HepG2 (cell line): Measurements from ENCODE around the gene PDZRN4. TPM values are rescaled to one million over a fixed set of nuclear protein-coding genes. Genes with fewer than 3 reads are reported as not detected.

Source experiments
- ATAC-seq: fragments of 200-7000 bp; cut with Tn5 transposase; 3 replicates; pipeline ENCODE4 v1.9.1; 2020; ENCODE audit warnings: mild to moderate bottlenecking, moderate library complexity
- BruUV-seq: library from RNA; stranded (reverse); fragments of 400-500 nt; replicated peaks from 2 replicates; lab custom pipeline; 2021; lab: Mats Ljungman, UMichigan
- CTCF ChIA-PET: fragments of 300-600 bp; formaldehyde crosslinking; extraction: SDS; loops from one replicate; lab custom pipeline; 2021; ENCODE audit warnings: low total read pairs, inconsistent platforms, low intra/inter-chr PET ratio; lab: Yijun Ruan, JAX
- POLR2A ChIA-PET: fragments of 350-600 bp; sonication (Branson Sonifier 250); formaldehyde crosslinking; loops from one replicate; lab custom pipeline; 2020; ENCODE audit warnings: antibody characterized with exemption, inconsistent platforms; lab: Yijun Ruan, JAX
- DNase-seq: peaks from one replicate; pipeline ENCODE4 v3.0.0-alpha.2; 2015; ENCODE audit warnings: low spot score
- FAIRE-seq: peaks from 3 replicates; lab custom pipeline; 2011; peaks lifted over from hg19 to GRCh38; lab: Jason Lieb, UNC
- H2AFZ ChIP-seq: one replicate; pipeline ENCODE4 v1.6.1; 2011; ENCODE audit warnings: low read length, inconsistent platforms
- H3K27ac ChIP-seq: fragments of 300-600 bp; 3 replicates; pipeline ENCODE4 v1.8.0; 2011; ENCODE audit warnings: mixed run types, mild to moderate bottlenecking, mixed read lengths, low read length, inconsistent platforms; ENCODE audit not compliant: insufficient read depth; ENCODE audit errors: extremely low read length
- H3K27me3 ChIP-seq, 2 experiments: fragments of 200-600 bp in 1 of 2; 2 replicates in 1 of 2; 3 replicates in 1 of 2; pipeline versions ENCODE4 v1.6.0 to v1.8.0; 2011; ENCODE audit warnings: low read length in 2 of 2, mild to moderate bottlenecking in 2 of 2, moderate library complexity in 2 of 2, inconsistent platforms in 1 of 2; ENCODE audit not compliant: insufficient read depth in 2 of 2, control insufficient read depth in 1 of 2
- H3K36me3 ChIP-seq, 2 experiments: fragments of 200-600 bp in 1 of 2; replicated peaks in 1 of 2; 2 replicates in 1 of 2; 3 replicates in 1 of 2; pipeline versions ENCODE4 v1.5.1 to v1.8.0; 2011; ENCODE audit warnings: low read length in 2 of 2, inconsistent platforms in 1 of 2; ENCODE audit not compliant: insufficient read depth in 2 of 2, control insufficient read depth in 1 of 2
- H3K4me1 ChIP-seq: 2 replicates; pipeline ENCODE4 v1.5.1; 2012; ENCODE audit warnings: low read length, inconsistent platforms; ENCODE audit not compliant: insufficient read depth
- H3K4me2 ChIP-seq: 2 replicates; pipeline ENCODE4 v1.6.0; 2011; ENCODE audit warnings: low read depth, low read length, inconsistent platforms
- H3K4me3 ChIP-seq, 3 experiments: fragments of 200-600 bp in 1 of 3; sonication (generic), shearing (Covaris generic) in 1 of 3; replicated peaks in 1 of 3; 2 replicates each; pipeline ENCODE4 v1.5.1; 2011 to 2016; ENCODE audit warnings: low read length in 3 of 3, inconsistent platforms in 2 of 3, low read depth in 2 of 3, mild to moderate bottlenecking in 2 of 3, control low read depth in 1 of 3, mixed read lengths in 1 of 3; ENCODE audit not compliant: insufficient read depth in 1 of 3
- H3K79me2 ChIP-seq: one replicate; pipeline ENCODE4 v1.6.1; 2011; ENCODE audit warnings: low read length, inconsistent platforms; ENCODE audit not compliant: insufficient read depth
- H3K9ac ChIP-seq: 2 replicates; pipeline ENCODE4 v1.6.0; 2011; ENCODE audit warnings: mild to moderate bottlenecking, low read depth, low read length, inconsistent platforms; ENCODE audit not compliant: insufficient read depth
- H3K9me3 ChIP-seq: 2 replicates; pipeline ENCODE4 v1.5.1; 2012; ENCODE audit warnings: mild to moderate bottlenecking, low read length
- H4K20me1 ChIP-seq: 2 replicates; pipeline ENCODE4 v1.6.0; 2011; ENCODE audit warnings: inconsistent platforms, mild to moderate bottlenecking, low read length, moderate library complexity; ENCODE audit not compliant: insufficient read depth
- AKAP8 ChIP-seq: sonication (generic); formaldehyde crosslinking; IDR thresholded peaks from 2 replicates; pipeline ENCODE4 v1.5.1; 2020; ENCODE audit warnings: mild to moderate bottlenecking, missing genetic modification reagents
- ARHGAP35 ChIP-seq: sonication (generic); formaldehyde crosslinking; IDR thresholded peaks from 2 replicates; pipeline ENCODE4 v1.9.0; 2022; ENCODE audit warnings: mild to moderate bottlenecking, inconsistent platforms, moderate library complexity, missing genetic modification reagents, borderline replicate concordance
- ATAD3A ChIP-seq: sonication (generic); formaldehyde crosslinking; IDR thresholded peaks from 2 replicates; pipeline ENCODE4 v1.4.0; 2020; ENCODE audit warnings: missing genetic modification reagents
- FOXC1 ChIP-seq: sonication (generic); formaldehyde crosslinking; IDR thresholded peaks from 2 replicates; pipeline ENCODE4 v1.8.0; 2022; ENCODE audit warnings: mild to moderate bottlenecking, missing genetic modification reagents, borderline replicate concordance
- HES4 ChIP-seq: sonication (generic); formaldehyde crosslinking; IDR thresholded peaks from 2 replicates; pipeline ENCODE4 v1.9.0; 2021; ENCODE audit warnings: mild to moderate bottlenecking, missing genetic modification reagents, borderline replicate concordance
- LRRFIP1 ChIP-seq: sonication (generic); formaldehyde crosslinking; conservative IDR thresholded peaks from 2 replicates; pipeline ENCODE4 v1.4.0; 2020; ENCODE audit warnings: missing genetic modification reagents
- PHF8 ChIP-seq: sonication (generic); formaldehyde crosslinking; IDR thresholded peaks from 2 replicates; pipeline ENCODE4 v1.5.0; 2020; ENCODE audit warnings: missing genetic modification reagents
- RAD51 ChIP-seq: fragments of 450-650 bp; IDR thresholded peaks from 2 replicates; pipeline ENCODE4 v1.6.1; 2016; ENCODE audit warnings: borderline replicate concordance
- ZBTB7B ChIP-seq: sonication (generic); formaldehyde crosslinking; IDR thresholded peaks from 2 replicates; pipeline ENCODE4 v1.4.0; 2020; ENCODE audit warnings: missing genetic modification reagents
- ZFP41 ChIP-seq: sonication (generic); formaldehyde crosslinking; IDR thresholded peaks from 2 replicates; pipeline ENCODE4 v1.4.0; 2020; ENCODE audit warnings: mild to moderate bottlenecking, missing genetic modification reagents, borderline replicate concordance
- ZHX1 ChIP-seq: sonication (generic); formaldehyde crosslinking; IDR thresholded peaks from 2 replicates; pipeline ENCODE4 v1.8.1; 2022; ENCODE audit warnings: low read depth, mild to moderate bottlenecking, missing genetic modification reagents
- ZNF264 ChIP-seq: sonication (generic); formaldehyde crosslinking; IDR thresholded peaks from 2 replicates; pipeline ENCODE4 v1.4.0; 2020; ENCODE audit warnings: missing genetic modification reagents
- ZNF557 ChIP-seq: sonication (generic); formaldehyde crosslinking; IDR thresholded peaks from 2 replicates; pipeline ENCODE4 v1.4.0; 2020; ENCODE audit warnings: missing genetic modification reagents
- ZNF570 ChIP-seq: sonication (generic); formaldehyde crosslinking; IDR thresholded peaks from 2 replicates; pipeline ENCODE4 v1.4.0; 2020; ENCODE audit warnings: mild to moderate bottlenecking, missing genetic modification reagents, borderline replicate concordance
- ZNF607 ChIP-seq: sonication (generic); formaldehyde crosslinking; IDR thresholded peaks from 2 replicates; pipeline ENCODE4 v1.5.1; 2020; ENCODE audit warnings: missing genetic modification reagents, mild to moderate bottlenecking, borderline replicate concordance
- ZNF788 ChIP-seq: sonication (generic); formaldehyde crosslinking; IDR thresholded peaks from 2 replicates; pipeline ENCODE4 v1.5.0; 2020; ENCODE audit warnings: mild to moderate bottlenecking, missing genetic modification reagents, borderline replicate concordance
- WGBS: methylation state at CpG from one replicate; pipeline ENCODE4 v1.1.6; 2017; ENCODE audit warnings: low lambda C conversion rate; 5-methylcytosine and 5-hydroxymethylcytosine counted together
- in situ Hi-C: cut with HindIII; loops from 2 replicates; pipeline ENCODE4 v1.10.0; 2017; ENCODE audit warnings: low pct_unique_long_range_greater_than_20kb; ENCODE audit not compliant: extremely low pct_ligation_motif_present
- intact Hi-C: fragments of 100-400 bp; cut with micrococcal nuclease; formaldehyde crosslinking; loops from one replicate; pipeline ENCODE4 v1.10.0; 2022; ENCODE audit not compliant: unreplicated experiment
- polyA plus RNA-seq, 8 experiments: library from polyadenylated mRNA; depleted of rRNA in 3 of 8; stranded (reverse) in 7 of 8; unstranded in 1 of 8; fragments of >200 nt; fragmentation: Illumina TruSeq in 4 of 8; extraction: Trizol in 4 of 8; gene quantifications; 2 replicates each; pipeline versions ENCODE4 v1.2.1 to v1.2.3, GENCODE V29; 2011 to 2016; ENCODE audit warnings: low read depth in 4 of 8, missing spikeins in 1 of 8, mixed read lengths in 1 of 8; ENCODE audit not compliant: insufficient read depth in 1 of 8
- total RNA-seq, 5 experiments: library from RNA; depleted of rRNA; stranded (reverse); fragments of >200 nt; fragmentation: Illumina TruSeq; extraction: Trizol; gene quantifications; 2 replicates each; pipeline ENCODE4 v1.2.3, GENCODE V29; 2016; ENCODE audit warnings: low read depth in 1 of 5

PDZRN4 gene
- total and polyA plus RNA-seq, 2 of the 13 experiments (the other 11 are each of a cell fraction or from before 2014, with no cell fraction given), result not detected

GRCh38 chr12:41193311-41193710, 5.2 kb downstream of the PDZRN4 start:
- H3K27me3 ChIP-seq, result peaks cover 0 to 12% of the 10 kb centered on the region in 2 experiments; a peak in 2 of 5 replicates
- 0% methylated on average over 1 of the region's 1 CpG for WGBS
- in situ Hi-C loops (no loop called here), intact Hi-C loops (no loop called here)
- H4K20me1 ChIP-seq, result no peaks in the 10 kb centered on the region
- no peak overlapping the region for H2AFZ ChIP-seq
- ChIA-PET CTCF (no interaction called here), POLR2A (no interaction called here)
- no peak for ATAC-seq
- FAIRE-seq, result no peak
- no TSS peak for BruUV-seq
- no peak overlapping the region for H3K4me3 ChIP-seq
- no peaks in the 10 kb centered on the region for H3K9me3 ChIP-seq
- no peak overlapping the region for H3K9ac ChIP-seq
- H3K4me1 ChIP-seq, result no peaks in the 10 kb centered on the region
- no peak overlapping the region for H3K4me2 ChIP-seq
- H3K36me3 ChIP-seq, result no peaks in the 10 kb centered on the region
- DNase-seq, result no peak
- no peaks in the 10 kb centered on the region for H3K79me2 ChIP-seq
- H3K27ac ChIP-seq, result no peak overlapping the region
- TF ChIP-seq ZHX1 (CRISPR knock-in tag) (no peak), HES4 (no peak), FOXC1 (CRISPR knock-in tag) (no peak), AKAP8 (CRISPR knock-in tag) (no peak), ZBTB7B (no peak), PHF8 (no peak)

GRCh38 chr12:41202051-41202450, 13.9 kb downstream of the PDZRN4 start:
- ChIA-PET POLR2A (no interaction called here), CTCF (no interaction called here)
- in situ Hi-C loops (no loop called here), intact Hi-C loops (loop anchor here (5.0 kb wide), 1 partner anchor 835 kb away; no protein-coding TSS in a partner anchor)
- H3K4me1 ChIP-seq, result no peaks in the 10 kb centered on the region
- no peak overlapping the region for H3K4me3 ChIP-seq
- no peaks in the 10 kb centered on the region for H4K20me1 ChIP-seq
- 4% methylated on average over 2 of the region's 2 CpGs for WGBS
- H3K79me2 ChIP-seq, result no peaks in the 10 kb centered on the region
- H3K36me3 ChIP-seq, result no peaks in the 10 kb centered on the region
- no peak overlapping the region for H2AFZ ChIP-seq
- DNase-seq (no peak), FAIRE-seq (no peak), ATAC-seq (no peak)
- H3K27ac ChIP-seq, result no peak overlapping the region
- no peak overlapping the region for H3K4me2 ChIP-seq
- H3K9me3 ChIP-seq, result no peaks in the 10 kb centered on the region
- H3K9ac ChIP-seq, result no peak overlapping the region
- no peaks in the 10 kb centered on the region for H3K27me3 ChIP-seq
- no TSS peak for BruUV-seq
- no peak for TF ChIP-seq RAD51
- no peak for TF ChIP-seq ZNF264 (CRISPR knock-in tag)
- TF ChIP-seq ZNF557 (CRISPR knock-in tag), result no peak
- no peak for TF ChIP-seq LRRFIP1 (CRISPR knock-in tag)
- no peak for TF ChIP-seq ZNF607 (CRISPR knock-in tag)
- TF ChIP-seq ATAD3A (CRISPR knock-in tag), result no peak
- no peak for TF ChIP-seq ARHGAP35
- TF ChIP-seq ZNF788, result no peak
- no peak for TF ChIP-seq ZFP41 (CRISPR knock-in tag)
- TF ChIP-seq ZNF570 (CRISPR knock-in tag), result no peak
